C4-2B (cell line): ENCODE results near the gene CTF1.

Experiments used
- ZFX ChIP-seq: fragments of 450-650 bp; IDR thresholded peaks from 2 replicates; pipeline ENCODE4 v1.6.1; 2017
- TF ChIP-seq, protein P1 (sequence below): fragments of 450-650 bp; conservative IDR thresholded peaks from 2 replicates; pipeline ENCODE4 v1.5.1; 2017; ENCODE audit warnings: mild to moderate bottlenecking

DNA sequence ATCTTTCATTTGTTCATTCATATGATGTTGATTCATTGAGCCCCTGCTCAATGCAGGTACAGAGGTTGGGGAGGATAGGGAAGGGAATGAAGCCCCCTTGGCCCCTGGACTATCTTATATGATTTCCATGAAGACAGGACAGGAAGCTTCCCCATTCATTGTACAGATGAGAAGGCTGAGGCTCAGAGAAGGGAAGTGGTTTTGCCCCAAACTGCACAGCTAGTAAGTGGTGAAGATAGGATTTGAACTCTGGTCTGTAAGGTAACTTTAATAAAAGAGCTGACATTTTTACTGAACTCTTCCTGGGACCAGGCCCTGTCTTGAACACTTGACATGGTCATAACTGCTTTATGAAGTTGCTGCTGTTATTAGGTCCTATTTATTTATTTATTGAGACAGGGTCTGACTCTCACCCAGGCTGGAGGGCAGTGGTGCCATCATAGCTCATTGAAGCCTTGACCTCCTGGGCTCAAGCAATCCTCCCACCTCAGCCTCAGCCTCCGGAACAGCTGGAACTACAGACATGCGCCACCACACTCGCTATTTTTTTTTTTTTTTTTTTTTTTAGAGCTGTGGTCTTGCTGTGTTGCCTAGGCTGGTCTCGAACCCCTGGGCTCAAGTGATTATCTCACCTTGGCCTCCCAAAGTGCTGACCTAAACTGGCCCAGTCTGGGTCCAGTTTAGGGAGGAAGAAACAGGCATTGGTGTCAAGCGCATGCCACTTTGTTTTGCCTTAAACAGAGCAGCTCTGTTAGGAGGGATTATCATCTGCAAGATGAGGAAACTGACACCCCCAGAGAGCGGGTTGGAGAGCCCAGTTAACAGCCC lies 5.0 kb downstream of the CTF1 start:
- TF ChIP-seq, protein P1, sequence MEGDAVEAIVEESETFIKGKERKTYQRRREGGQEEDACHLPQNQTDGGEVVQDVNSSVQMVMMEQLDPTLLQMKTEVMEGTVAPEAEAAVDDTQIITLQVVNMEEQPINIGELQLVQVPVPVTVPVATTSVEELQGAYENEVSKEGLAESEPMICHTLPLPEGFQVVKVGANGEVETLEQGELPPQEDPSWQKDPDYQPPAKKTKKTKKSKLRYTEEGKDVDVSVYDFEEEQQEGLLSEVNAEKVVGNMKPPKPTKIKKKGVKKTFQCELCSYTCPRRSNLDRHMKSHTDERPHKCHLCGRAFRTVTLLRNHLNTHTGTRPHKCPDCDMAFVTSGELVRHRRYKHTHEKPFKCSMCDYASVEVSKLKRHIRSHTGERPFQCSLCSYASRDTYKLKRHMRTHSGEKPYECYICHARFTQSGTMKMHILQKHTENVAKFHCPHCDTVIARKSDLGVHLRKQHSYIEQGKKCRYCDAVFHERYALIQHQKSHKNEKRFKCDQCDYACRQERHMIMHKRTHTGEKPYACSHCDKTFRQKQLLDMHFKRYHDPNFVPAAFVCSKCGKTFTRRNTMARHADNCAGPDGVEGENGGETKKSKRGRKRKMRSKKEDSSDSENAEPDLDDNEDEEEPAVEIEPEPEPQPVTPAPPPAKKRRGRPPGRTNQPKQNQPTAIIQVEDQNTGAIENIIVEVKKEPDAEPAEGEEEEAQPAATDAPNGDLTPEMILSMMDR = no peak
- TF ChIP-seq ZFX = no peak
